HG02970 (cell line): ENCODE data around the gene REPS2.
"Not testable (repeated sequence)": the region's sequence is repeated elsewhere in the genome, so short reads cannot be mapped to it uniquely, and the experiment has no call there.

ENCODE experiments used
- ATAC-seq: cut with Tn5 transposase; IDR thresholded peaks from one replicate; pipeline ENCODE4 v1.9.1; 2021; ENCODE audit warnings: mild to moderate bottlenecking, moderate library complexity, moderate number of reproducible peaks; ENCODE audit not compliant: unreplicated experiment, low FRiP score

Gene REPS2

DNA sequence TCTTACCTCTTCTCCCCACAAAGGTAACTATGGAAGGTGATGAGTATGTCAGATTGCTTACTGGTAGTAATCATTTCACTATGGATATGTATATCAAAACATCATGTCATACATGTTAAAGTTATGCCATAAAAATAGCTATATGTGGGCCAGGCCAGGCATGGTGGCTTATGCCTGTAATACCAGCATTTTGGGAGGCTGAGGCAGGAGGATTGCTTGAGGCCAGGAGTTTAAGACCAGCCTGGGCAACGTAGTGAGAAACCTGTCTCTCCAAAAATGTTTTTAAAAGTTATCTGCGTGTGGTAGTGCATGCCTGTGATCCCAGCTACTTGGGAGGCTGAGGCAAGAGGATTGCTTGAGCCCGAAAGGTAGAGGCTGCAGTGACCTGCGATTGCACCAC, 16.2 kb downstream of the REPS2 start:
- ATAC-seq = not testable (repeated sequence)

DNA sequence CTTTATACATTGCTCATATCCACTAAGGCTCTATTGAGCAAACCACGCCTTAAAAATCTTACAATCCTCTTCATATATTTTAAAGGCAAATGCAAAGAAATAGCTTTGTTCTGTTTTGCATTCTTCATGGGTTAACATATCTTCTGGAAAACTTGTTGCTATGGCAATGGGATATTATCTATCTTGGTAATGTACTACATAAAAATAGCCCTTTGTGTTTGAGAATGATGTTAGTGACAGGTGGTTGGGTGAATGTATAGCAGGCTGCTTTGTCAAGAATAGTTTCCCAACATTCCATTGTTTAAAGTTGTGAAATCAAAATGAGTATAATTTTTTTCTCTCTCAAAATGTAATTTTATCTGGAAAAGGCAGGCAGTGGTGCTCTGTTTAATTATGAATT, 16.8 kb downstream of the REPS2 start:
- no peak for ATAC-seq

DNA sequence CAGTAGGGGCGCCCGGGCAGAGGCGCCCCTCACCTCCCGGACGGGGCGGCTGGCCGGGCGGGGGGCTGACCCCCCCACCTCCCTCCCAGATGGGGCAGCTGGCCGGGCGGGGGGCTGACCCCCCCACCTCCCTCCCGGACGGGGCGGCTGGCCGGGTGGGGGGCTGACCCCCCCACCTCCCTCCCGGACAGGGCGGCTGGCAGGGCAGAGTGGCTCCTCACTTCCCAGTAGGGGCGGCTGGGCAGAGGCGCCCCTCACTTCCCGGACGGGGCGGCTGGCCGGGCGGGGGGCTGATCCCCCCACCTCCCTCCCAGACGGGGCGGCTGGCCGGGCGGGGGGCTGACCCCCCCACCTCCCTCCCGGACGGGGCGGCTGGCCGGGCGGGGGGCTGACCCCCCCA, 18.5 kb downstream of the REPS2 start:
- ATAC-seq = not testable (repeated sequence)

DNA sequence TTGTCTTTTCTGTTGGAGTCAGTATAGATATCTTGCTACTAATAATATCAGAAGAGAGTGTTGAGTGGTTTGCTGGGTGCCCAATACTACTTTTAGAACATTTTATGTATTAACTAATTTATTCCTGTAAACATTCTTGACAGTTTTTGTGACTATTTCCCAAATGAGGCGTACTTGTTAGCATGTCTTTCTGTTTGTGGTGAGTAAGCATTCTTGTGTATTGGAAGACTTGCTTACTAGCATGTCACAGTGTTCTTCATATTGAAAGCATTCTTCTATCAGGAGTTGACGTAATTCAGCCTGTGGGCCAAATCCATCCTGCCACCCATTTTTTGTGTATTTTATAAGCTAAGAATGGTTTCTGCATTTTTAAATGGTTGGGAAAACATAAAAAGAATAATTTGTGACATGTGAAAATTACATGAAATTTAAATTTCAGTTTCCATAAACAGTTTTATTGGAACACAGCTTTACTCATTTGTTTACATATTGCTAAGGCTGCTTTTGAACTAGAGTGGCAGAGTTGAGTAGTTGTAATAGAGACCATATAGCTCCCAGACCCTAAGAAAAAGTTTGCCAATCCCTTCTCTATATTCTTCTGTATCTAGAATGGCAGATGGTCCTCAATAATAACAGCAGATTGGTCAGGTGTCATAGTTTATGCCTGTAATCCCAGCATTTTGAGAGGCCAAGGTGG, 20.4 kb downstream of the REPS2 start:
- ATAC-seq = no peak

DNA sequence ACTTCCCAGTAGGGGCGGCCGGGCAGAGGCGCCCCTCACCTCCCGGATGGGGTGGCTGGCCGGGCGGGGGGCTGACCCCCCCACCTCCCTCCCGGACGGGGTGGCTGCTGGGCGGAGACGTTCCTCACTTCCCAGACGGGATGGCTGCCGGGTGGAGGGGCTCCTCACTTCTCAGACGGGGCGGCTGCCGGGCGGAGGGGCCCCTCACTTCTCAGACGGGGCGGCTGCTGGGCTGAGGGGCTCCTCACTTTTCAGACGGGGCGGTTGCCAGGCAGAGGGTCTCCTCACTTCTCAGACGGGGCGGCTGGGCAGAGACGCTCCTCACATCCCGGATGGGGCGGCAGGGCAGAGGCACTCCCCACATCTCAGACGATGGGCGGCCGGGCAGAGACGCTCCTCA, 22.3 kb downstream of the REPS2 start:
- not testable (repeated sequence) for ATAC-seq

DNA sequence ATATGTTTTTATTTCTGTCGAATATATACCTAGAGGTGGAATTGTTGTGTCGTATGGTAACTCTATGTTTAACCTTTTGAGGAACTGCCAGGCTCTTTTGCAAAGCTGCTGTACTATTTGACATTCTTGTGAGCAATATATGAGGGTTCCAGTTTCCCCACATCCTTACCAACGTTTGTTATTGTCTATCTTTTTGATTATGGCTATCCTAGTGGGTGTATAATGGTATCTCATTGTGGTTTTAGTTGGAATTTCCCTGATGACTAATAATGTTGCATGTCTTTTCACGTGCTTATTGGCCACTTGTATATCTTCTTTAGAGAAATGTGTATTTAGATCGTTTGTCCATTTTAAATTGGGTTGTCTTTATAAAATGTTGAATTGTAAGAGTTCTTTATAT, 24.5 kb downstream of the REPS2 start:
- ATAC-seq = no peak

DNA sequence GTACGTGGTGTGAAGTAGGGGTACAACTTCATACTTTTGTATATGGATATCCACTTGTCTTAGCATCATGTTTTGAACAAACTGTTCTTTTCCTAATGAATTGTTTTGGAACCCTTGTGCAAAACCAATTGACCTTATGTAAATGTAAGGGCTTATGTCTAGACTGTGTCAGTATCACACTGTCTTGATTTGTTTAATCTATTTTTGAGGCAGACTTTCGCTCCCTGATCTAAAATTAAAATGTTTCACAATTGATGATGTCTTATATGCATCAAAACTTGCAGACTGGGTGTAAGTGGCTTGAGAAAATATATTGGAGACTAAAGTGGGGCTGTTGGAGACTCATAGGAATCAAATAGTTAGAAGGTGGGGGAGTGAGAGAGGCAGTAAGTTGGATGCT, 25.2 kb downstream of the REPS2 start:
- ATAC-seq = no peak

DNA sequence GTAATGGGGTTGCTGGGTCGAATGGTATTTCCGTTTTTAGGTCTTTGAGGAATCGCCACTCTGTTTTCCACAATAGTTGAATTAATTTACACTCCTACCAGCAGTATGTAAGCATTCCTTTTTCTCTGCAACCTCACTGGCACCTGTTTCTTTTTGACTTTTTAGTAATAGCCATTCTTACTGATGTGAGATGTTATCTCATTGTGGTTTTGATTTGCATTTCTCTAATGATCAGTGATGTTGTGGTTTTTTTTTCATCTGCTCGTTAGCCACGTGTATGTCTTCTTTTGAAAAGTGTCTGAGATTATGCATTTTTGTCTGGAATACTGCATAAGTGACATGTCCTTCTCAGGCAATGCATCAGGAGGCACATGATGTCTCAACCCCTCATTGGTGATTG, 28.8 kb downstream of the REPS2 start:
- no peak for ATAC-seq

DNA sequence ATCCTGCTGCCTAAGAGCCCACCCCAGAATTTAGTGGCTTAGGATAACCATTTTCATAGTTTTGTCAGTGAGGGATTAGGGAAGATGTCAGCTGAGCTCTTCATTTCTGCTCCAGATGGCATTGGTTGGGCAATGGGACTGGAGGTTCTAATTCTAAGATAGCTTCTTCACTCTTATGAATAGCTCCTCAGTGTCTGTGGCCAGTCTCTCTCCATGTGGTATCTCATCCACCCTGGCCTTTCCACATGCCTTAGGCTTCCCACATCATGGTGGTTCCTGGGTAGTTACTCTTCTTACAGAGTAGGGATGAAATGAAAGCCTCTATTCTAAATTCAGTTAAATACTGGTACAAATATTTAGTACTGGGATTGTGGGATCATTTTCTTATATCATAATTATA, 31.3 kb downstream of the REPS2 start:
- no peak for ATAC-seq

DNA sequence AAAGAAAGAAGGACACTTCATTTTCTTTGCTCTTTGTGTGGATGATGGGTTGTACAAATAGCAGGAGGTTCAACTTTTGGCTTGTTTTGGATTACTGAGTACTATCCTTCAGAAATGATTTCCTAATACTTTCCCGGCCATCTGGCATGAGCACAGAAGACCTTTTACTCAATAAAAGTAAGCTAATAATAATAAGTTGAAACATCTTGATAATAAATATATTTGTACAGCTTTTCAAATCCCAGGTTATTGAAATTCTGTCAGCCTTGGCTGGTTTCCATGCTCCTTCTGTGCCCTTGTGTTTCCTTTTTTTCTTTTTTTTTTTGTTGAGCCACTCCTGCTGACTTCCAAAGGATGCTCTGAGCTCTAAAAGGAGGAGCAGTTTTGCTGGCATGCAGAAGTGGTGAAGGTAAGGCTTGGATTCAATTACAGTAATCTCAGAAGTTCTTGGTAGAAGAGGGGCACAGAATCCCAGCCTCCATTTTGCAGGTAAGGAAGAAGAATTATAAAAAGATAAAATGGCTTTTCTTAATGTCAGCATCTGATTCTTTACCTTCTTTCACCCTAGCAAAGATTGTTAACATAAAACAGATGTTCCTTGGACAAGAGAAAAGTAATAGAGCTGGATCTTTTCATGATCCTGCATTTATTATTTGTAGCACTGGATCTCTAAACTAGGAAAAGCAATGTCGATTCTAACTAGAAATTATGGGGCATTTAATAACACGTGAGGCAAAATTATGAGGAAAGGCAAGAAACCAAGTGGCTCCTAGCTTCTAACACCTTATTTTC, 31.9 kb downstream of the REPS2 start:
- ATAC-seq = no peak

DNA sequence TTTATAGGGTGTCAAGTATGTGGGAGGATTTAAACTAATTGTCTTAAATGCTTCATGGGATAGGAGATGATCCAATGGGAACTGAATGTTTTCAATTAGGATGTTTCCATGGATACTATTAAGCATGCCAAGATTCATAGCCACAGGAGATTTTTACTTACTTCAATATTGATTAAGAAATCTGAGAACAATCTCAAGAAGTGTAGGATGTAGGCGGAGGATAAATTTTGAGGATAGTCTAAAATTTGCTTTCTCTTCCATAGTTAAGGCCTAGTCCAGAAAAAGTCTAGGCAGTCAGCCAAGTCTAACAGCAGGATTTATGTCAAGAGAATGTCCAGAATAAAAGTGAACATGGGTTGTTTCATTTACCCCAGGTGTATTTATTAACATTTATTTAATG, 32.8 kb downstream of the REPS2 start:
- no peak for ATAC-seq

DNA sequence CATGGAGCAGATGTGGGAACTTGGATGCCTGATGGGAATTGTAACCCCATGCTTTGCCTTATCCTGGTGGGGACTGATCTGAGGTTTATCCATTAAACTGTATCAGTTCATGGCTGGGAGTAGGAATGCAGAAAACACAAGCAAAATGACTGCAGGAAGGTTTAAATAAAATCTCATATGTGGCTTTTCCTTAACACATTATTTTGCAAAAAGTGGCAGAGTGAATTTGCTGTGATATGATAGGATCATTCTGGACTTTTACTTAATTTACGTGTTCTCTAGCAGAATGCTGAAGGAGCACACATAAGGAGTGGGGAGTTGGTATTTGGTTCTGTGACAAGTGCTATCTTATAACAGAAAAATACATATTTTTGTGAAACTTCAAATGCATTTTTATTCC, 34.8 kb downstream of the REPS2 start:
- no peak for ATAC-seq

DNA sequence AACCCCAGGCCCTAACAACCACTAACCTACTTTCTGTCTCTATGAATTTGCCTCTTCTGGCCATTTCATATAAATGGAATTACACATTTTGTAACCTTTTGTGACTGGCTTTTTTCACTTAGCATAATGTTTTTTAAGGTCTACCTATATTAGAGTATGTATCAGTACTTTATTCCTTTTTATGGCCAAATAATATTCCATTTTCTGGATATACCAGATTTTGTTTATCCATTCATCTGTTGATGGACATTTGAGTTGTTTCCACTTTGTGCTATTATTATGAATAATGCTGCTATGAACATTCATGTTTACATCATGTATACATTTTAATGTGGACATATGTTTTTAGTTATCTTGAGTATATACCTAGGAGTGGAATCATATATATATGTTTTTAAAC, 35.5 kb downstream of the REPS2 start:
- ATAC-seq = no peak

DNA sequence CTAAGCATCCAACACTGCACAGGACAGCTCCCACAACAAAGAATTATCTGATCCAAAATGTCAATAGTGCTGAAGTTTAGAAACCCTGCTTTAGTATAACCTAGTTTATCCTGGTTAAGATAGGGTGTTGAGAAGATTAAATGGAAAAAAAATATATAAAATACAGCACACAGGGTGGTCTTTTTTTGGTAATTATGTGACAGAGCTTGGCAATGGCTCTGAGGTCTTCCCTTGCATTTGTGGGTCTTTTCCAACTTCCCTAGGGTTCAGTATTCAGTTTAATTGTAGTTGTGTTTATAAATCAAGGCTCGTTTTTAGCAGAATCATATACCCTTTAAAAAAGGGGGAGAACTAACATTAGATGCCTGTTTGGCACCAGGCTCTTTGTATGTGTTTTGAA, 36.6 kb downstream of the REPS2 start:
- no peak for ATAC-seq

DNA sequence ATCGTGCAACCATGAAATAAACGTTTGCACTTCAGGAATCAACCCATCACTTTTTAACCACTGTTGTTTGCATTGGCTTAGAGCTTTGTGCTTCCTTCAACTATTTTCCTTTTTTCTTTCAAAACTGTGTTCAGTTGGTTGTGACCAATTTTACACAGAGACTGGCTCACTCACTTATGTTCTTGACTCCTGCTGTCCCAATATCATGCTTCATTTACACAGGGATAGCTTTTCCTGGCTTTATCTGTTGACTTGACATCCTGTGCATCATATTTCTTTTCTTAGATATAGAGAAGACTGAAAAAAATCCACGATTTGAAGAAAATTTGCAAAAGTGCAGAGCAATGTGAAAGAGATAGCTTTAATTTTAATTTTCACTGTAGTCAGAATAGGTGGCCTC, 38.8 kb downstream of the REPS2 start:
- no peak for ATAC-seq

DNA sequence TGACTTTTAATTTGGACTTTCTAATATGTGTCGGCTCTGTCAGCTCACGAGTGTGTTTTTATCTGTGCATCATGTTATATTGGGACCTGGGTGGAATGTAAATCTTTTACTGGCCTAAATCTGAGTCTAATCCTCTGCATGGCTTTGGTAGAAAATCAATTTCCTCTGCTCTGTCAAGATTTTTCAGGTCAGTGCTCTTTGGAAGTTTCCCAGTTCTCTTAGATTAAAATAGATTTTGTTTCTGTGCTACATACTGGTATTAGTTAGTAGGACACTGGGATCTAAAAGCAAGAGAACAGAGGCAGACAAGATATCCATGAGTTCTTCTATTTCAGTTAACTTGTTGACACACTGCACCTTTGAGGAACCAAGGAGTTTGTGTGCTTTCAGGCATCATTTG, 39.7 kb downstream of the REPS2 start:
- ATAC-seq = no peak

DNA sequence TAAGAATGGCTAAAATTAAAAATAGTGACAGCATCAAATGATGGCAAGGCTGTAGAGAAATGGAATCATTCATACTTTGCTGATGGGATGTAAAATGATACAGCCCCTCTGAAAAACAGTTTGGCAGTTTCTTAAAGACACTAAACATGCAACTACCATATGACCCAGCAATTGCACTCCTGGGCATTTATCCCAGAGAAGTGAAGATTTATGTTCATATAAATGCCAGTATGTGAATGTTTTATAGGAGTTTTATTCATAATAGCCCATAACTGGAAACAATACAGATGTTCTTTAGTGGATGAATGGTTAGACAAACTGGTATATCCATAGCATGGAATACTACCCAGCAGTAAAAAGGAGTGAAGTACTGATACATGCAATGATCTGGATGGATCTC, 43.3 kb downstream of the REPS2 start:
- ATAC-seq = no peak

DNA sequence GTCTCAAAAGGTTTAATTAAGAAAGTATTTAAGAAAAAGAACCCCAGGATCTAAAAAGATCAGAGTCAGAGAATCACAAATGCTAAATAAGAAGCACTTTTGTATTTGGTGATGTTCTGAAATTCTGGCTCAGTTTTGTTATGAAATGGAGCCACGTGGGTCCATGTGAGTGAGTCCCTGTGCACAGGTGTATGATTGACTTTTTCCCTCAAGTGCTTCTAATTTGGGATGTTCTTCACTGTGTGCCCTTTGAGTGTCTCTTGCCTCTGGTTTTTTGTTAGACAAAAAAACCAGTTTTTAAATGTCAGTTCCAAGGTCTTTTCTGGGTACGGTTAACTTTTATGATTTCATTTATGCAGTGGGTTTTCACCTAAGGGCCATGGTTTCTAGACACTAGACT, 44.4 kb downstream of the REPS2 start:
- no peak for ATAC-seq

DNA sequence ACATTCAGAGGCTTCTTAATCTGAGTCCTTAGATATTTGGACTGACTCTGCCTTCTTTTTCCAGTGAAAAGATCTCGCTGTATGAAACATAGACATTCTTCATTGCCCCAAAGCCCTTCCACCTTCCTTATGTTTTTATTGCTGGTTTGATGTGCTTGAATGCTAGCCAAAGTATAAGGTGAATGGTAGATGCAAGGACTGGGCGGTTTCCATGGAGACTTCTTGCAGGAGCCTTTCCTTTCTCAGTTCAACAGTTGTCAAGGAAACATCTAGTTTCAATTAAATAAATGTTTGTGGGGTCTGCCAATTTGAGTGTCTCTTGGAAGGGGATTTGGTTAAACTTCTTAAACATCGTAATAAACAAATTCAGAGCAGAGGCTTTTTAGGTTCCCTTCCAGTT, 46.0 kb downstream of the REPS2 start:
- no peak for ATAC-seq

DNA sequence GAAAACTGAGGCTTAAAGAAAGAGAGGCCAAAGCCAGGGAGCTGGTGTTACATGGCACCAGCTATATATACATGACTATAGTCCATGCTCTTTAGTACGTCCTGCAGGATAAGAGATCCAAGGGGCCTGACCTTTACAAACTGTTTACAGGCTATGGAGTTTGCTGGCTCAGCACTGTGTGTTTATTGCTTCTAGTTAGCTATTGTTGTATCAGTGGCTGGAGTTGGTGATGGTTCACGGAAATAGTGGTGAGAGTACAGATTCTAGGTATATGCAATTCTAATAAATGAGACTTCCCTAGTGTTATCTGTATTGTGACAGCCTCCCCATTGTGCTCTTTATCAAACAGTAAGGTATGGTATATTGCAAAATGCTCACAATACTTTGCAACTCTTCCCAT, 46.5 kb downstream of the REPS2 start:
- ATAC-seq = no peak

DNA sequence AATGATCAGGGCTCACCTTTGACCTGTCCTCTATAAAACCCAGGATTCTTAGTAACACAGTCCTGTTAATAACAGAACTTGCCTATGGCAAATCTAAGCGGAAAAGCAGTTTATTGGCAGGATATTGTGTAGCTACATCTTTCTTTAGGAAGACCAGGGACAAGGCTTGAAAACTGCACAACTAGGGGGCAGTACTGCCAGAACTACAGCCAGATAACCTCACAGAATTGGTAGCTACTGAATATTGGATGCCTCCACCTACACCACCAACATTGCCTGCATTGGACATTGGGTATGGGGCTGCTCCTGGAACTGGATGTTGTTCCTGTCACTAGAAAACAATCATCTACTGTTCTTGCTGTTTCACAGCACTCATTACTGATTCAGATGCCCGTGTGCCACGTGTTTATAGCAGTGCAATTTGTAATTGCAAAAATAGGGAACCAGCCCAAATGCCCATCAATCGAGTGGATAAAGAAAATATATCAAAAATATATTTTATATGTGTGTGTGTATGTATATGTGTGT, 47.4 kb downstream of the REPS2 start:
- no peak for ATAC-seq

DNA sequence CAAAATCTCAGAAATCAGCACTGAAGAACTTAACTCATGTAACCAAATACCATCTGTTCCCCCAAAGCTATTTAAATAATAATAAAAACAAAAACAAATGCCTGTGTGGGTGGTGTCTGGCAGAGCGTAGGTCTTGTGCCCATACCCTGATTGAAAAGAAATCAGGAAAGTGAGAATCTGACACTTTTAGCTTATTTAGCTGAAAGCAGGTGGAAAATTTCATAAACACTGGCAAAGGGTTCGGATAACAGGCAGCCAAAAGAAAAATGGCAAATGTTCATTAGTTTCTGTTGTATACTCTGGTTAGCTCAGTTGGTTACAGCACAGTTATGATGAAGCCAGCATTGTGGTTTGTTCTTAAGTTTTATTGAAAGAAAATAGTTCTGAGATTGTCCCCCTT, 48.3 kb downstream of the REPS2 start:
- no peak for ATAC-seq
